Right cardiac atrium (tissue), 5 donors: ENCODE results near the gene ATP6V1A. TPM values are rescaled to one million over a fixed set of nuclear protein-coding genes. Genes with fewer than 3 reads are reported as not detected.
A peak's percentile ranks its signal among the peaks of the same experiment; 100 is the strongest.

Source experiments
- ATAC-seq, 2 donors: fragments of 200-7000 bp; cut with Tn5 transposase; one replicate each; pipeline versions ENCODE4 v1.8.0 to v1.9.1; 2020; ENCODE audit warnings: moderate library complexity in 2 of 2, mild to moderate bottlenecking in 1 of 2
- DNase-seq, 3 donors: peaks; one replicate each; pipeline ENCODE4 v3.0.0-alpha.2; 2020
- H3K27ac ChIP-seq: one replicate; pipeline ENCODE4 v1.5.1; 2013; ENCODE audit warnings: mild to moderate bottlenecking, low read length, control low read depth, moderate library complexity
- H3K27me3 ChIP-seq: one replicate; pipeline ENCODE4 v1.6.1; 2013; ENCODE audit not compliant: control insufficient read depth, insufficient read depth
- H3K4me1 ChIP-seq: one replicate; pipeline ENCODE4 v1.6.1; 2013; ENCODE audit warnings: low read length; ENCODE audit not compliant: control insufficient read depth, insufficient read depth
- H3K4me3 ChIP-seq: one replicate; pipeline ENCODE4 v1.5.1; 2013; ENCODE audit warnings: low read length, control low read depth
- H3K9me3 ChIP-seq: one replicate; pipeline ENCODE4 v1.6.1; 2013; ENCODE audit warnings: low read length; ENCODE audit not compliant: control insufficient read depth
- WGBS: extraction: QIAGEN DNeasy Blood & Tissue Kit; methylation state at CpG from one replicate; pipeline ENCODE4 v1.1.7; 2013; 5-methylcytosine and 5-hydroxymethylcytosine counted together
- intact Hi-C, 4 donors: fragments of 100-400 bp; cut with DNase I; formaldehyde crosslinking; loops; one replicate each; pipeline versions ENCODE4 v1.11.0 to v1.14.0; 2022 to 2023
- polyA plus RNA-seq: library from polyadenylated mRNA; stranded (reverse); fragments of 200-250 nt; gene quantifications from one replicate; pipeline ENCODE4 v1.2.3, GENCODE V29; 2013
- total RNA-seq, 4 donors: library from RNA; stranded (reverse); fragmentation: NEBNext Ultra II Directional; extraction: Animal tissue kit (Norgen Biotek cat#: 25700); gene quantifications; one replicate each; pipeline ENCODE4 v1.2.1, GENCODE V29; 2021
- donor health status: healthy with polysubstance abuse.
- donor health status: DM: no; HTN: yes; CAD: no.
- donor health status: DM: no; HTN: no; CAD: no.
- donor health status: DM: no; HTN: yes; CAD: no; lungs with severe emphysema.
- donor health status: DM: yes; HTN: yes; CAD: no.

The ATP6V1A gene
- total and polyA plus RNA-seq, 5 donors: 9.1 to 29.0 (median 25.7) TPM

DNA sequence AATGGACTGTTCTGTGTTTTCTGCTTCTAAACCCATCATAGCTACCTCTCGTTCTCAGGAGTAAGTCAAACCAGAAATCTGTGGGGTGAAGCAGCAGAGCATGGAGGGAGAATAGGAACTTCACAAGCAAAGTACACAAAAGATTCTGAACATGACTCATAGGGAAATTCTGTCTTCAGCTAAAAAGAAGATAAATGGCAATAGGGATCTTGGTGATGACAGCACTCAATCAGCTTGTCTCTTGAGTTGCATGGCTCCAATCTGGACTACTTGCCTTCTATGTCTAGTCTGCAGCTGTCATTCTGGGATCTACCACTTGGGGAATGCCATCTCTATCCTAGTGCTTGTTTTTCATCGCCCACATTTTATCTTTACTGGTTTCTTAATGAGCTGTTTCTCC, 78.3 kb downstream of the ATP6V1A start:
- H3K4me1 ChIP-seq: no peaks in the 10 kb centered on the region
- H3K27me3 ChIP-seq: no peaks in the 10 kb centered on the region
- DNase-seq (no peak), ATAC-seq (no peak)
- H3K9me3 ChIP-seq: no peaks in the 10 kb centered on the region
- WGBS: 61% methylated on average over 2 of the region's 2 CpGs
- intact Hi-C loops: no loop called here
- H3K4me3 ChIP-seq: no peak overlapping the region
- H3K27ac ChIP-seq: no peak overlapping the region

DNA sequence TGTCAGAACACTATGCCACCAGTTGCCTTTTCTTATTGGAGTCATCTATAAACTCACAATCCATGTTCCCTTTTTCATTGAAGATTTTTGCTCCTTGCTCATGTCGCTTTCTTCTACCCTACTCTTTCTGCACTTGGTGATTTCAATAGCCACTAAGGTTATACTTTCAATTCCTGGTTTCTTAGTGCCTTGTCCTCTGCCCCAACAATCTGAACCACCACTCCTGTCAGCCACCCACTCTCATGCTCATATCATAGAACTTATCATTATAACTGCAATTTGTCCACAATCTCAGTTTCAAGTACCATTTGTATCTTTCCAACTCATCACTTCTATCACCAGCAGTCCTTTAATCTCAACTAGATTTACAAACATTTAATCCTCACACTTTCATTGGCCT, 81.8 kb downstream of the ATP6V1A start:
- H3K4me3 ChIP-seq: no peak overlapping the region
- DNase-seq (no peak), ATAC-seq (no peak)
- no peaks in the 10 kb centered on the region for H3K27me3 ChIP-seq
- no peaks in the 10 kb centered on the region for H3K4me1 ChIP-seq
- no peak overlapping the region for H3K27ac ChIP-seq
- no peaks in the 10 kb centered on the region for H3K9me3 ChIP-seq
- intact Hi-C loops: no loop called here
- 92% methylated on average over 1 of the region's 1 CpG for WGBS

DNA sequence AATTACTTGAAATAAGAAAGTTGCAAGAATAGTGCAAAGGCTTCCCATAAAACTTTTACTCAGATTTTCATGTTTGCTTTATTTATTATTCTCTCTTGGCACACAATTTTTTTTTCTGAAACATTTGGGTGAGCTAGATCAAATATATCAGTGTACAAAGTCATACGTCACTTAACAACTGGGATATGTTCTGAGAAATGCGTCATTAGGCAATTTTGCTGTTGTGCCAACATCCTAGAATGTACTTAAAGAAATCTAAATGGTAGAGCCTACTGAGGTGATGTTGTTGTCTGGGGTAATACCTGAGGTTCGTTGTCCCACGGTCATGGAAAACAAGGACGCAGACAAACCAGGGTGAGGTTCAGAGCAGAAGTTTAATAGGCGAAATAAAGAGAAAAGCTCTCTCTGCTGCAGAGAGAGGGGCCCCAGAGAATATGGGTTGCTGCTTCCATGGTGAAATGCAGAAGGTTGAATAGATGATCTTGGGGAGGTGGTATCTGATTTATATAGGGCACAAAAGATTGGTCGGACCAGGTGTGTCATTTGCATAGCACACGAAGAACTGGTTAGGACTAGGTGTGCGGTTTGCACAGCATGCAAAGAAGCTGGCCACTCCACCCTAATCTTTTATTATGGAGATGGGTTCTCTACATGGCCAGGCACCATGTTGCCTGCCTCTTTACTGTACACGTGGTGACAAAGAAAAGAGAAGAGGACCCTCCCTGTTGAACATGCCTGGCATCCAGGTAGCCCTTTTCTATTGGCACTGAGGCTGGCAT, 82.9 kb downstream of the ATP6V1A start:
- WGBS: 82% methylated on average over 10 of the region's 10 CpGs
- intact Hi-C loops: no loop called here
- Histone ChIP-seq H3K9me3 (no peaks in the 10 kb centered on the region), H3K27ac (no peak overlapping the region), H3K4me3 (no peak overlapping the region), H3K27me3 (no peaks in the 10 kb centered on the region), H3K4me1 (no peaks in the 10 kb centered on the region)
- no peak for ATAC-seq
- no peak for DNase-seq

DNA sequence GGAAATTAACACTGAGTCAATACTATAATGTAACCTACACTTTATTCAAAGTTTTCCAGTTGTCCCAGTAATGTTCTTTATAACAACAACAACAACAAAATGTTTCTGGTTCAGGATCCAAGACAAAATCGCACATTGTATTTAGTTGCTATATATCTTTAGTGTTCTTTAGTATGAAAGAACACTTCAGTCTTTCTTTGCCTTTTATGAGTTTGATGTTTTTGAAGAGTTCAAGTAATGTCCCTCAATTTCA, 84.2 kb downstream of the ATP6V1A start:
- no peaks in the 10 kb centered on the region for H3K27me3 ChIP-seq
- no peak overlapping the region for H3K27ac ChIP-seq
- DNase-seq (no peak), ATAC-seq (no peak)
- H3K9me3 ChIP-seq: no peaks in the 10 kb centered on the region
- WGBS: 0% methylated on average over 1 of the region's 1 CpG
- H3K4me1 ChIP-seq: no peaks in the 10 kb centered on the region
- H3K4me3 ChIP-seq: no peak overlapping the region
- intact Hi-C loops: no loop called here

DNA sequence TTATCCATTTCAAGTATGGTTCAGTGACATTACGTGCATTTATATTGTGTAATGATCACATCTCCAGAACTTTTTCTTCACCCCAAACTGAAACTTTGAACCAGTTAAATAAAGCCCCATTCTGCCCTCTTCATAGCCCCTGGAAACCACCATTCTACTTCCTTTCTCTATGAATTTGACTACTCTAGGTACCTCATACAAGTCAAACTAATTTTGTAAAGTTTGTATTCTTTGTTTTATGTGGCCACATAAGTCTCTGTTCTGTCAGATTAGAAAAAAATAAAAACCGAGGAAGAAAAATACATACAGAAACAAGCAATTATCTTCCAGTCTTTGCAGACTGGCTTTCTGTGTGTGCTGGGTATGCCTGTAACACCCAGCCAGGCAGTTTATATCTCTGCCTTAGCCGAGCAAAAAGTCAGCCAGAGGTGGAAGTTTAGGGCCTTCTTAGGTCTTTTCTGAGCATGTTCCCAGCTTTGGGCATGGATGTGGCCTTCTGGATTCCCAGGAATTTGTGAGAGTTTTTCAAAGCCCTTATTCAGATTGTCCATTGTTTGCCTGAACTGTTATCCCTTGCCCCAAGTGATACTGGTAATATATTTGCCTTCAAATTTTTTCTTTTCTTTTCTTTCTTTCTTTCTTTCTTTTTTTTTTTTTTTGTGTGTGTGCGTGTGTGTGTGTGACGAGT, 85.8 kb downstream of the ATP6V1A start:
- no peak overlapping the region for H3K4me3 ChIP-seq
- intact Hi-C loops: no loop called here
- ATAC-seq (no peak), DNase-seq (no peak)
- no peaks in the 10 kb centered on the region for H3K4me1 ChIP-seq
- H3K27me3 ChIP-seq: no peaks in the 10 kb centered on the region
- no peaks in the 10 kb centered on the region for H3K9me3 ChIP-seq
- H3K27ac ChIP-seq: no peak overlapping the region
- 82% methylated on average over 5 of the region's 5 CpGs for WGBS

DNA sequence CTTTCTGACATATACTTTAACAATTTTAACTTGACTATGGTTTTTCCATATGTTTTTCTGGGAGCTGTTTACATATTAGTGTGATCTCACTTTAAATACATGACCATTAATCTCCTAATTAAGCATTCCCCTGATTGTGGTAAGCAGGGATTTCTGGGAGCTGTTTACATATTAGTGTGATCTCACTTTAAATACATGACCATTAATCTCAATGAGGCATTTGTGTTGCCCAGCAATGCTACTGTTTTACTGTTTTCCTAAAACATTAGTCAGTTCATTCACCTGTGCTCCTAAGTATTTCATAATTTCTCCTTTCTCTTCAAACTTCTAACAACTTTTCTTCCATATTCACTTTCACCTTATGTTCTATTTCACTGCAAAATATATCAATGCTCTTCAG, 88.1 kb downstream of the ATP6V1A start:
- Histone ChIP-seq H3K9me3 (no peaks in the 10 kb centered on the region), H3K27ac (no peak overlapping the region), H3K4me1 (no peaks in the 10 kb centered on the region), H3K4me3 (no peak overlapping the region), H3K27me3 (no peaks in the 10 kb centered on the region)
- DNase-seq (no peak), ATAC-seq (no peak)
- intact Hi-C loops: no loop called here

DNA sequence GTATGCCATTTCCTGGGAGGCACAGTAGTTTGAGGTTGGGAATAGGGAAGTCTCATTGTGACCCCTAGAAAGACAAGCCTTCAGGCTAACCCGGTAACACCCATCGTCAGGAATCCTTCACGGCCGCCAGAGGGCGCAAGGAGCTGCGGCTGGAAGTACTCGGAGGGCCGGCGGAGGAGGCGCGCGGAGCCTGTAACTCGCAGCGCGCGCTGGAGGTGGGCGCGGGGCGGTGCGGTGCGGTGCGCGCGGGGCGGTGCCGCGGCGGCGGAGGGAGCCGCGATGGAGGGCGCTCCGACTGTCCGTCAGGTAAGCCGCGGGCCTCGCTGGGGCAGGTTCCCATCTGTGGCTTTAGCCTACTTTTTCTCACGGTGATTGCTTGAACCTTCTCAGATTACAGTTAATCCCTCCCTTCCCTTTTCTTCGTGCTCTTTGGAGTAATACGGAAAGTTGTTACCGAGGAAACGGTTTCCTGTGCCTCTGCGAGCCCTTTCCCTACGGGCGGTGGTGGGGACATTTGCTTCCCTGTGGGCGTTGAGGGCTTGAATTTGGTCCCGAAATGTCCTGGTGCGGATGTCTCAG, 91.9 kb downstream of the ATP6V1A start, which contains the start of gene GRAMD1C:
GRAMD1C (plus strand) TSS at position 158 of the 579 bp plus-strand sequence; CDS start at position 280, 122 bp downstream.
- Histone ChIP-seq H3K4me3 (peak within 1 kb of the TSS; percentile 70), H3K4me1 (no peaks in the 10 kb centered on the region), H3K27me3 (no peaks in the 10 kb centered on the region), H3K27ac (no peak within 1 kb of the TSS), H3K9me3 (no peaks in the 10 kb centered on the region)
- intact Hi-C loops: no loop called here
- ATAC-seq (peak; percentile 98), DNase-seq (peak; percentile 87 to 95 (median 93))
- WGBS: under 1% methylated on average over 48 of the region's 48 CpGs

DNA sequence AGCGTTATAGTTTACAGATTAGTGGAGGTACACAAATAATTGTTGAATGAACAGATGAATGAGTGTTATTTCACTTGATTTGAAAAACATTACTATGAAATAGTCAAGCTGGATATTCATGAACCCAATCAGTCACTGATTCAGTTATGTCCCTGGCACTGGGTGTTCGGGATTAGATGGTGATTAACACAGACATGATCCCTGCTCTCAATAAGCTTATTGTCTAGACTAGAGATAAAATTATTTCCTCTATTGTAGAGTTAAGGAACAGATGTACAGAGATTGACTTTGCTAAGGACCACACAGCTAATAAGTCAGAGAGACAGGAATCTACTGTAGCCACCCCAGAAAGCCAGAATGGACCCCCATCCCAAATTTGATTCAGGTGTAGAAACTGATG, 92.7 kb downstream of the ATP6V1A start:
- intact Hi-C loops: no loop called here
- ATAC-seq (no peak), DNase-seq (no peak)
- no peak overlapping the region for H3K27ac ChIP-seq
- H3K9me3 ChIP-seq: no peaks in the 10 kb centered on the region
- 62% methylated on average over 2 of the region's 2 CpGs for WGBS
- H3K4me1 ChIP-seq: no peaks in the 10 kb centered on the region
- no peaks in the 10 kb centered on the region for H3K27me3 ChIP-seq
- peak overlapping the region; percentile 70 for H3K4me3 ChIP-seq

DNA sequence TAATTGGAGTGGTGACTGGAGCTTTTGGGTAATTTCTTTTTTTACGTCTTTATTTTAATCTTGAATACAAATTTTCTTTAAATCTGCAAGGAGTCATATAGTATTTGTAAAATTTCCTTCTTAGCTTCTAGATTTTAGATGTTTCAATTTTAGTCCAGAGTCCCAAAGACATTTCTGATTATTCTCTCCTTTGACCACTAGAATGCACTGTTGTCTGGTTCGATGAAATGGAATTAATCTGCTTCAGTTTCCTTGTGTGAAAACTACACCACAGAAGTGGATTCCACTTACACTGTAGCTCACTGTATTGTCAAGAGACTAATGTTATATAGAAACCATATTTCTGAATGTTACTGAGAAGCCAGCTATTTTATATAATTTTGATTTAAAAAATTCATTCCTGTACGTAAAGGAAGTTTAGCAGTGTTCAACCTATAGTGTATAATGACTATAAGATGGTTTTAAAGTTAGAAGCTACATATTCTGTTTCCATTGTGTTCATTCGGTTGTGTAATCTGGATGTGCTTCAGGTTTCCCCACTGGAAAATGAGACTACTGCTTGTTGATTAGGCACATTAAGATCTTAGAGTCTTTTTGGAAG, 97.9 kb downstream of the ATP6V1A start:
- Histone ChIP-seq H3K4me3 (no peak overlapping the region), H3K27ac (no peak overlapping the region), H3K9me3 (no peaks in the 10 kb centered on the region), H3K27me3 (no peaks in the 10 kb centered on the region), H3K4me1 (no peaks in the 10 kb centered on the region)
- no peak for DNase-seq
- intact Hi-C loops: no loop called here
- no peak for ATAC-seq
- WGBS: 53% methylated on average over 4 of the region's 4 CpGs

DNA sequence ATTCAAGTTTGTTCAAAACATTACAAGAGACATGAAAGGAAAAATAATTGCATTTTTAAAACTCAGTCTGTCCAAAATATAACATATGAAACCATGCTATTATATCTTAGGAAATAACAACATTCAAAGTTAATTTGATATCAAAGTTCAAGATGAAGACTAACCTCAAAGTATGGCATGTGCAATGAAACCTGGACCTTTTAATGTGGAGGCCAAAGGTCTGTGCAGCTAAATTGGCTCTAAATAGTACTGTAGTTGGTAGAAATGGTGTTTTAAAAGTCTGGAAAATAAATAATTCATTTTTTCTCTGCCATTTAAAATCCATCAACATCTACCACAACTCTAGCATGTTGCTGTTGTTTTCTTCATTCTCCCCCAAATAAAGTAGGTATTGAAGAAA, 100.4 kb downstream of the ATP6V1A start:
- no peaks in the 10 kb centered on the region for H3K9me3 ChIP-seq
- DNase-seq (no peak), ATAC-seq (no peak)
- intact Hi-C loops: no loop called here
- no peak overlapping the region for H3K27ac ChIP-seq
- H3K4me1 ChIP-seq: no peaks in the 10 kb centered on the region
- no peaks in the 10 kb centered on the region for H3K27me3 ChIP-seq
- no peak overlapping the region for H3K4me3 ChIP-seq

DNA sequence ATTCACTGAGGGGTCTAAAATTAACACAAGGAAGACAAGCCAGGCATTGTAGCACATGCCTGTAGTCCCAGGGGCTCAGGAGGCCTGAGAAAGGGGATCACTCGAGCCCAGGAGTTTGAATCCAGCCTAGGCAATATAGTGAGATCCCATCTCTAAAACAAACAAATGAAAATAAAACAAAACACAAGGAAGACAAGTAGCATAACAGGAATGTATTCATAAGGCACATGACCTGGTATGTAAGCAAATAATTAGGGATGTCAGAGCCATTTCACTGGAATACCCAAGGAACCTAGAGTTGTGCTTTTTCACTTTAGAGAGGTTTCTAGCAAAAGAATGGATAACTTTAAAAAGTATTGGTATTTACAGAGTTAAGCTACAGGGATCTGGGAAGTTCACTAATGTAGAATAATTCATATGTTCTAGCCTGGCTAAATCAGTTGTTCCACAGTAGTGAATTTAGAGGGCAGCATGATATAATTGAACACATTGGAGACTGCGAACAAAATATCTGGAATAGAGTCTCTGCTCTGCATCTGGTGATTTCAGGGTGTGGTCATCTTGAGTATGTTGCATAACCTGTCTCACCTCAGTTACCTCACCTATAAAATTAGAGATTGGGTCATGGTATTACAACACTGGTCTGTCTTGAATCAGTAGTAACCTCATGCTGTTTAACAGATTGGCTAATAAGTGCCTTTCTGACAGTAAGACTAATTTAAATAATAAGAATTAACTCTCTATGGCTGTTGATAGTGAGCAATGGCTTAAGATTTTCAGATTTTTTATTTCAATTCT, 101.0 kb downstream of the ATP6V1A start:
- no peak overlapping the region for H3K4me3 ChIP-seq
- intact Hi-C loops: no loop called here
- WGBS: 81% methylated on average over 2 of the region's 2 CpGs
- no peak for DNase-seq
- H3K4me1 ChIP-seq: no peaks in the 10 kb centered on the region
- no peak for ATAC-seq
- H3K27ac ChIP-seq: no peak overlapping the region
- H3K27me3 ChIP-seq: no peaks in the 10 kb centered on the region
- H3K9me3 ChIP-seq: no peaks in the 10 kb centered on the region
